Measurements from ENCODE around the gene NBAS.

DNA sequence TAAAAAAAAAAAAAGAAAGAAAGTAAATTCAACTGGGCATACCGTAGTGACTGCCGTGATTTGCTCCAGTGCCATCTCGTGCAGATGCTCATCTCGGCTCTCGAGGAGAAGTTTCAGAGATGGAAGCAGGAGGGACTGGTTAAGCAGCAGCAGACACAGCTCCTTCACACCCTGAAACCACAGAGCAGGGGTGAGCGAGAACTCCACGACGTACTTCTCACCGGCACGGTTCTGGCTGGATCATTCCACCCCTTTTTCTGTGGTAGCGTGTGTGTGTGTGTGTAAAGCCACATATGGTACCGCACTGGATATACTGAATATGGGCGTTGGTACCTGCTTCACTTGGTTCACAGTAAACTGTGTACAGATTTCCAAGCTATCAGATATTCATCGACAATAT, 382.2 kb downstream of the NBAS start:
- TF ChIP-seq, protein P1, sequence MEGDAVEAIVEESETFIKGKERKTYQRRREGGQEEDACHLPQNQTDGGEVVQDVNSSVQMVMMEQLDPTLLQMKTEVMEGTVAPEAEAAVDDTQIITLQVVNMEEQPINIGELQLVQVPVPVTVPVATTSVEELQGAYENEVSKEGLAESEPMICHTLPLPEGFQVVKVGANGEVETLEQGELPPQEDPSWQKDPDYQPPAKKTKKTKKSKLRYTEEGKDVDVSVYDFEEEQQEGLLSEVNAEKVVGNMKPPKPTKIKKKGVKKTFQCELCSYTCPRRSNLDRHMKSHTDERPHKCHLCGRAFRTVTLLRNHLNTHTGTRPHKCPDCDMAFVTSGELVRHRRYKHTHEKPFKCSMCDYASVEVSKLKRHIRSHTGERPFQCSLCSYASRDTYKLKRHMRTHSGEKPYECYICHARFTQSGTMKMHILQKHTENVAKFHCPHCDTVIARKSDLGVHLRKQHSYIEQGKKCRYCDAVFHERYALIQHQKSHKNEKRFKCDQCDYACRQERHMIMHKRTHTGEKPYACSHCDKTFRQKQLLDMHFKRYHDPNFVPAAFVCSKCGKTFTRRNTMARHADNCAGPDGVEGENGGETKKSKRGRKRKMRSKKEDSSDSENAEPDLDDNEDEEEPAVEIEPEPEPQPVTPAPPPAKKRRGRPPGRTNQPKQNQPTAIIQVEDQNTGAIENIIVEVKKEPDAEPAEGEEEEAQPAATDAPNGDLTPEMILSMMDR (conservative IDR thresholded peaks at IDR 0.05; ENCODE audit: low read depth, low read length) = no peak
- TF ChIP-seq, protein P2, sequence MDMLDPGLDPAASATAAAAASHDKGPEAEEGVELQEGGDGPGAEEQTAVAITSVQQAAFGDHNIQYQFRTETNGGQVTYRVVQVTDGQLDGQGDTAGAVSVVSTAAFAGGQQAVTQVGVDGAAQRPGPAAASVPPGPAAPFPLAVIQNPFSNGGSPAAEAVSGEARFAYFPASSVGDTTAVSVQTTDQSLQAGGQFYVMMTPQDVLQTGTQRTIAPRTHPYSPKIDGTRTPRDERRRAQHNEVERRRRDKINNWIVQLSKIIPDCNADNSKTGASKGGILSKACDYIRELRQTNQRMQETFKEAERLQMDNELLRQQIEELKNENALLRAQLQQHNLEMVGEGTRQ (IDR thresholded peaks at IDR 0.05; ENCODE audit: low read depth, low read length) = no peak
- no peak for TF ChIP-seq MXI1 (IDR thresholded peaks at IDR 0.05; ENCODE audit: borderline replicate concordance, low read depth, low read length)
- TF ChIP-seq POLR2A (IDR thresholded peaks at IDR 0.05; ENCODE audit: low read depth, low read length) = no peak
- no peak for TF ChIP-seq SMC3 (IDR thresholded peaks at IDR 0.05; ENCODE audit: low read depth, low read length)
- TF ChIP-seq BHLHE40 (IDR thresholded peaks at IDR 0.05; ENCODE audit: low read depth, low read length) = no peak
- TF ChIP-seq CHD1 (IDR thresholded peaks at IDR 0.05; ENCODE audit: low read depth, low read length) = no peak
- no peak for TF ChIP-seq NFE2L2 (IDR thresholded peaks at IDR 0.05; ENCODE audit: low read depth, low read length)
- no peak for TF ChIP-seq RFX5 (IDR thresholded peaks at IDR 0.05; ENCODE audit: low read depth, low read length)
- no peak for TF ChIP-seq MAFK (IDR thresholded peaks at IDR 0.05; ENCODE audit: low read depth, low read length)
- TF ChIP-seq FOS (IDR thresholded peaks at IDR 0.05; ENCODE audit: low read depth, low read length) = no peak
- TF ChIP-seq RAD21 (IDR thresholded peaks at IDR 0.05; ENCODE audit: low read length) = no peak
- TF ChIP-seq, protein P3, sequence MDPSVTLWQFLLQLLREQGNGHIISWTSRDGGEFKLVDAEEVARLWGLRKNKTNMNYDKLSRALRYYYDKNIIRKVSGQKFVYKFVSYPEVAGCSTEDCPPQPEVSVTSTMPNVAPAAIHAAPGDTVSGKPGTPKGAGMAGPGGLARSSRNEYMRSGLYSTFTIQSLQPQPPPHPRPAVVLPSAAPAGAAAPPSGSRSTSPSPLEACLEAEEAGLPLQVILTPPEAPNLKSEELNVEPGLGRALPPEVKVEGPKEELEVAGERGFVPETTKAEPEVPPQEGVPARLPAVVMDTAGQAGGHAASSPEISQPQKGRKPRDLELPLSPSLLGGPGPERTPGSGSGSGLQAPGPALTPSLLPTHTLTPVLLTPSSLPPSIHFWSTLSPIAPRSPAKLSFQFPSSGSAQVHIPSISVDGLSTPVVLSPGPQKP (IDR thresholded peaks at IDR 0.05; ENCODE audit: borderline replicate concordance, low read depth, low read length) = no peak
- no peak for TF ChIP-seq MAZ (IDR thresholded peaks at IDR 0.05; ENCODE audit: borderline replicate concordance, low read depth, low read length)

All from IMR-90 (cell line).